GM12891 (cell line): ENCODE results near the gene MORC4.

Experiments
- POLR2A ChIP-seq: IDR thresholded peaks from 2 replicates; pipeline ENCODE4 v1.6.1; 2011; ENCODE audit warnings: low read depth, low read length, control low read depth
- POLR2AphosphoS5 ChIP-seq: IDR thresholded peaks from 2 replicates; pipeline ENCODE4 v1.6.1; 2011; ENCODE audit warnings: low read depth, low read length, control low read depth
- POU2F2 ChIP-seq: IDR thresholded peaks from 2 replicates; pipeline ENCODE4 v1.6.1; 2011; ENCODE audit warnings: low read depth, mild to moderate bottlenecking, control low read depth, low read length, moderate library complexity
- TAF1 ChIP-seq: IDR thresholded peaks from 2 replicates; pipeline ENCODE4 v1.6.1; 2011; ENCODE audit warnings: low read depth, low read length, control low read depth

DNA sequence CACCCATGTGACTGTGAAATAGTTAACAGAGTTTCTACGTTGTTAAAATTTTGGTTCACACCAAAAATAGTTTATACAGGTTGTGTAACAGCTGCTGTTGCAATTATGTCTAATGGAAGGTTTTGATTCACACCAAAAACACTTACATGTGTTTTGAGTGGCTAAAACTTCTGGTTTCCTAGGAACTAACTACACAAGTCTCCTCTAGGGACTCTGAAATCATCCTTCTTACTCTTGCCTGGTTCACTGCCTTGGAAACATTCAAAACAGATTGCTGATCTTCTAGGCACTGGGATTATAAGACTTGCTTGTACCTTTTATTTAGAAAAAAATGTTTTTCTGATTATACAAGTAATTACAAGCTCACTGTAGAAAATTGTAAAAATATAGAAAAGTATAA is 14.9 kb upstream of the MORC4 start:
- TF ChIP-seq POU2F2: no peak
- TF ChIP-seq TAF1: no peak
- TF ChIP-seq POLR2AphosphoS5: no peak
- TF ChIP-seq POLR2A: no peak
